HepG2 (cell line): ENCODE data around the gene CCDC183. TPM values are rescaled to one million over a fixed set of nuclear protein-coding genes. Genes with fewer than 3 reads are reported as not detected.
A peak's percentile ranks its signal among the peaks of the same experiment; 100 is the strongest.

Source experiments
- BHLHE40 ChIP-seq: IDR thresholded peaks from 2 replicates; pipeline ENCODE4 v1.6.1; 2011; ENCODE audit warnings: low read length, improper control_type of control experiment
- HOXA9 ChIP-seq: sonication (generic); formaldehyde crosslinking; IDR thresholded peaks from 2 replicates; pipeline ENCODE4 v1.8.1; 2022; ENCODE audit warnings: missing genetic modification reagents, mild to moderate bottlenecking, moderate library complexity, borderline replicate concordance
- NFRKB ChIP-seq: fragments of 450-650 bp; IDR thresholded peaks from 2 replicates; pipeline ENCODE4 v1.6.1; 2017
- NR2F2 ChIP-seq: IDR thresholded peaks from 2 replicates; pipeline ENCODE4 v1.6.1; 2012; ENCODE audit warnings: low read depth, inconsistent platforms, borderline replicate concordance
- TEAD3 ChIP-seq: optimal IDR thresholded peaks from 2 replicates; pipeline ENCODE3; 2016; ENCODE audit warnings: borderline replicate concordance
- TGIF2 ChIP-seq: IDR thresholded peaks from 2 replicates; pipeline ENCODE4 v1.6.1; 2016; ENCODE audit warnings: control low read depth, missing compliant biosample characterization
- ZBTB7B ChIP-seq: sonication (generic); formaldehyde crosslinking; IDR thresholded peaks from 2 replicates; pipeline ENCODE4 v1.4.0; 2020; ENCODE audit warnings: missing genetic modification reagents
- ZMYM2 ChIP-seq: sonication (generic); formaldehyde crosslinking; IDR thresholded peaks from 2 replicates; pipeline ENCODE4 v1.8.0; 2022; ENCODE audit warnings: mild to moderate bottlenecking, missing genetic modification reagents
- ZNF10 ChIP-seq: sonication (generic); formaldehyde crosslinking; IDR thresholded peaks from 2 replicates; pipeline ENCODE4 v1.4.0; 2020; ENCODE audit warnings: mild to moderate bottlenecking, low read depth, missing genetic modification reagents, borderline replicate concordance
- ZNF563 ChIP-seq: sonication (generic); formaldehyde crosslinking; IDR thresholded peaks from 2 replicates; pipeline ENCODE4 v1.8.0; 2022; ENCODE audit warnings: mild to moderate bottlenecking, moderate library complexity, missing genetic modification reagents
- polyA plus RNA-seq, 8 experiments: library from polyadenylated mRNA; depleted of rRNA in 3 of 8; stranded (reverse) in 7 of 8; unstranded in 1 of 8; fragments of >200 nt; fragmentation: Illumina TruSeq in 4 of 8; extraction: Trizol in 4 of 8; gene quantifications; 2 replicates each; pipeline versions ENCODE4 v1.2.1 to v1.2.3, GENCODE V29; 2011 to 2016; ENCODE audit warnings: low read depth in 4 of 8, missing spikeins in 1 of 8, mixed read lengths in 1 of 8; ENCODE audit not compliant: insufficient read depth in 1 of 8
- total RNA-seq, 5 experiments: library from RNA; depleted of rRNA; stranded (reverse); fragments of >200 nt; fragmentation: Illumina TruSeq; extraction: Trizol; gene quantifications; 2 replicates each; pipeline ENCODE4 v1.2.3, GENCODE V29; 2016; ENCODE audit warnings: low read depth in 1 of 5
- TF ChIP-seq, protein P1 (sequence below): sonication (generic); formaldehyde crosslinking; IDR thresholded peaks from 2 replicates; pipeline ENCODE4 v1.9.0; 2022; ENCODE audit warnings: missing genetic modification reagents, mild to moderate bottlenecking, borderline replicate concordance
- TF ChIP-seq, protein P2 (sequence below): sonication (generic); formaldehyde crosslinking; IDR thresholded peaks from 2 replicates; pipeline ENCODE4 v1.9.0; 2021; ENCODE audit warnings: missing genetic modification reagents, mild to moderate bottlenecking, borderline replicate concordance
- TF ChIP-seq, protein P3 (sequence below): sonication (generic); formaldehyde crosslinking; IDR thresholded peaks from 2 replicates; pipeline ENCODE4 v1.4.0; 2020; ENCODE audit warnings: missing genetic modification reagents
- TF ChIP-seq, protein P4 (sequence below): sonication (generic); formaldehyde crosslinking; IDR thresholded peaks from 2 replicates; pipeline ENCODE4 v1.4.0; 2020; ENCODE audit warnings: missing genetic modification reagents, borderline replicate concordance
- TF ChIP-seq, protein P5 (sequence below): IDR thresholded peaks from 2 replicates; pipeline ENCODE4 v1.6.1; 2016; ENCODE audit warnings: mild to moderate bottlenecking

CCDC183 gene
- total and polyA plus RNA-seq, 2 of the 13 experiments (the other 11 are each of a cell fraction or from before 2014, with no cell fraction given) = 5.0 to 66.4 TPM

DNA sequence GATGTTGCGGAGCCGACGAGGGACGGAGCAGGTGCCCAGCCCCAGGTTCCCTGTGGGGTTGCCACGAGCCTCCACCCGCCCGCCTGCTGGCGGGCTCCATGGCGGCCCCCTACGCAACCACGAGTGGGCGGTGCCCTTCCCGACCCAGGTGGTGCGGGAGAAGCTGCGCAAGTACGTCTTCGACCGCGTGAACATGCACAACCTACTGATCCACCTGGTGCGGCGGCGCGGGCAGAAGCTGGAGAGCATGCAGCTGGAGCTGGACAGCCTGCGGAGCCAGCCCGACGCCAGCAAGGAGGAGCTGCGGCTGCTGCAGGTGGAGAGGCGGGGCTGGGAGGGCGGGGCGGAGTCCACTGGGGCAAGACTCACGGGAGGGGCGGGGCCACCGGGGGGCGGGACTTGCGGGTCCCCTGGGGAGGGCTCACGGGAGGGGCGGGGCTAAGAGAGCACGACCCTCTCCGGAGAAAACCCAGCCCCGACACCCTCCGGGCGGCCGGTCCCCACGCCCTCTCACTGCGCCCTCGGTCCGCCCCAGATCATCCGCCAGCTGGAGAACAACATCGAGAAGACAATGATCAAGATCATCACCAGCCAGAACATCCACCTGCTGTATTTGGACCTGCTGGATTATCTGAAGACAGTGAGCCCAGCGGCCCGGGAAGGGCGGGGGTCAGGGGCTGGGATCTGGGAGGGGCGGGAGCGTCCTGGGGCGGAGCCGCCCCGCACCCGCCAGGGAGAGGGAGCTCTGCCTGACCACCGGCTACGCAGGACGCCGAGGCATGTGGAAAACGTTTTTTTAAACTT, 3.9 kb downstream of the CCDC183 start (continued):
- peak; percentile 15 for TF ChIP-seq TEAD3 (CRISPR knock-in tag)
- TF ChIP-seq, protein P1, sequence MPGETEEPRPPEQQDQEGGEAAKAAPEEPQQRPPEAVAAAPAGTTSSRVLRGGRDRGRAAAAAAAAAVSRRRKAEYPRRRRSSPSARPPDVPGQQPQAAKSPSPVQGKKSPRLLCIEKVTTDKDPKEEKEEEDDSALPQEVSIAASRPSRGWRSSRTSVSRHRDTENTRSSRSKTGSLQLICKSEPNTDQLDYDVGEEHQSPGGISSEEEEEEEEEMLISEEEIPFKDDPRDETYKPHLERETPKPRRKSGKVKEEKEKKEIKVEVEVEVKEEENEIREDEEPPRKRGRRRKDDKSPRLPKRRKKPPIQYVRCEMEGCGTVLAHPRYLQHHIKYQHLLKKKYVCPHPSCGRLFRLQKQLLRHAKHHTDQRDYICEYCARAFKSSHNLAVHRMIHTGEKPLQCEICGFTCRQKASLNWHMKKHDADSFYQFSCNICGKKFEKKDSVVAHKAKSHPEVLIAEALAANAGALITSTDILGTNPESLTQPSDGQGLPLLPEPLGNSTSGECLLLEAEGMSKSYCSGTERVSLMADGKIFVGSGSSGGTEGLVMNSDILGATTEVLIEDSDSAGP = no peak
- no peak for TF ChIP-seq BHLHE40
- no peak for TF ChIP-seq TGIF2
- TF ChIP-seq, protein P2, sequence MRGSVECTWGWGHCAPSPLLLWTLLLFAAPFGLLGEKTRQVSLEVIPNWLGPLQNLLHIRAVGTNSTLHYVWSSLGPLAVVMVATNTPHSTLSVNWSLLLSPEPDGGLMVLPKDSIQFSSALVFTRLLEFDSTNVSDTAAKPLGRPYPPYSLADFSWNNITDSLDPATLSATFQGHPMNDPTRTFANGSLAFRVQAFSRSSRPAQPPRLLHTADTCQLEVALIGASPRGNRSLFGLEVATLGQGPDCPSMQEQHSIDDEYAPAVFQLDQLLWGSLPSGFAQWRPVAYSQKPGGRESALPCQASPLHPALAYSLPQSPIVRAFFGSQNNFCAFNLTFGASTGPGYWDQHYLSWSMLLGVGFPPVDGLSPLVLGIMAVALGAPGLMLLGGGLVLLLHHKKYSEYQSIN (CRISPR knock-in tag) = no peak
- no peak for TF ChIP-seq NFRKB
- TF ChIP-seq, protein P3, sequence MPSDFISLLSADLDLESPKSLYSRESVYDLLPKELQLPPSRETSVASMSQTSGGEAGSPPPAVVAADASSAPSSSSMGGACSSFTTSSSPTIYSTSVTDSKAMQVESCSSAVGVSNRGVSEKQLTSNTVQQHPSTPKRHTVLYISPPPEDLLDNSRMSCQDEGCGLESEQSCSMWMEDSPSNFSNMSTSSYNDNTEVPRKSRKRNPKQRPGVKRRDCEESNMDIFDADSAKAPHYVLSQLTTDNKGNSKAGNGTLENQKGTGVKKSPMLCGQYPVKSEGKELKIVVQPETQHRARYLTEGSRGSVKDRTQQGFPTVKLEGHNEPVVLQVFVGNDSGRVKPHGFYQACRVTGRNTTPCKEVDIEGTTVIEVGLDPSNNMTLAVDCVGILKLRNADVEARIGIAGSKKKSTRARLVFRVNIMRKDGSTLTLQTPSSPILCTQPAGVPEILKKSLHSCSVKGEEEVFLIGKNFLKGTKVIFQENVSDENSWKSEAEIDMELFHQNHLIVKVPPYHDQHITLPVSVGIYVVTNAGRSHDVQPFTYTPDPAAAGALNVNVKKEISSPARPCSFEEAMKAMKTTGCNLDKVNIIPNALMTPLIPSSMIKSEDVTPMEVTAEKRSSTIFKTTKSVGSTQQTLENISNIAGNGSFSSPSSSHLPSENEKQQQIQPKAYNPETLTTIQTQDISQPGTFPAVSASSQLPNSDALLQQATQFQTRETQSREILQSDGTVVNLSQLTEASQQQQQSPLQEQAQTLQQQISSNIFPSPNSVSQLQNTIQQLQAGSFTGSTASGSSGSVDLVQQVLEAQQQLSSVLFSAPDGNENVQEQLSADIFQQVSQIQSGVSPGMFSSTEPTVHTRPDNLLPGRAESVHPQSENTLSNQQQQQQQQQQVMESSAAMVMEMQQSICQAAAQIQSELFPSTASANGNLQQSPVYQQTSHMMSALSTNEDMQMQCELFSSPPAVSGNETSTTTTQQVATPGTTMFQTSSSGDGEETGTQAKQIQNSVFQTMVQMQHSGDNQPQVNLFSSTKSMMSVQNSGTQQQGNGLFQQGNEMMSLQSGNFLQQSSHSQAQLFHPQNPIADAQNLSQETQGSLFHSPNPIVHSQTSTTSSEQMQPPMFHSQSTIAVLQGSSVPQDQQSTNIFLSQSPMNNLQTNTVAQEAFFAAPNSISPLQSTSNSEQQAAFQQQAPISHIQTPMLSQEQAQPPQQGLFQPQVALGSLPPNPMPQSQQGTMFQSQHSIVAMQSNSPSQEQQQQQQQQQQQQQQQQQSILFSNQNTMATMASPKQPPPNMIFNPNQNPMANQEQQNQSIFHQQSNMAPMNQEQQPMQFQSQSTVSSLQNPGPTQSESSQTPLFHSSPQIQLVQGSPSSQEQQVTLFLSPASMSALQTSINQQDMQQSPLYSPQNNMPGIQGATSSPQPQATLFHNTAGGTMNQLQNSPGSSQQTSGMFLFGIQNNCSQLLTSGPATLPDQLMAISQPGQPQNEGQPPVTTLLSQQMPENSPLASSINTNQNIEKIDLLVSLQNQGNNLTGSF (CRISPR knock-in tag) = no peak; the same call in 1 of the 2 replicates
- TF ChIP-seq ZMYM2 (CRISPR knock-in tag) = no peak
- TF ChIP-seq ZNF563 = peak; percentile 85; the same call in 1 of the 2 replicates
- TF ChIP-seq, protein P4, sequence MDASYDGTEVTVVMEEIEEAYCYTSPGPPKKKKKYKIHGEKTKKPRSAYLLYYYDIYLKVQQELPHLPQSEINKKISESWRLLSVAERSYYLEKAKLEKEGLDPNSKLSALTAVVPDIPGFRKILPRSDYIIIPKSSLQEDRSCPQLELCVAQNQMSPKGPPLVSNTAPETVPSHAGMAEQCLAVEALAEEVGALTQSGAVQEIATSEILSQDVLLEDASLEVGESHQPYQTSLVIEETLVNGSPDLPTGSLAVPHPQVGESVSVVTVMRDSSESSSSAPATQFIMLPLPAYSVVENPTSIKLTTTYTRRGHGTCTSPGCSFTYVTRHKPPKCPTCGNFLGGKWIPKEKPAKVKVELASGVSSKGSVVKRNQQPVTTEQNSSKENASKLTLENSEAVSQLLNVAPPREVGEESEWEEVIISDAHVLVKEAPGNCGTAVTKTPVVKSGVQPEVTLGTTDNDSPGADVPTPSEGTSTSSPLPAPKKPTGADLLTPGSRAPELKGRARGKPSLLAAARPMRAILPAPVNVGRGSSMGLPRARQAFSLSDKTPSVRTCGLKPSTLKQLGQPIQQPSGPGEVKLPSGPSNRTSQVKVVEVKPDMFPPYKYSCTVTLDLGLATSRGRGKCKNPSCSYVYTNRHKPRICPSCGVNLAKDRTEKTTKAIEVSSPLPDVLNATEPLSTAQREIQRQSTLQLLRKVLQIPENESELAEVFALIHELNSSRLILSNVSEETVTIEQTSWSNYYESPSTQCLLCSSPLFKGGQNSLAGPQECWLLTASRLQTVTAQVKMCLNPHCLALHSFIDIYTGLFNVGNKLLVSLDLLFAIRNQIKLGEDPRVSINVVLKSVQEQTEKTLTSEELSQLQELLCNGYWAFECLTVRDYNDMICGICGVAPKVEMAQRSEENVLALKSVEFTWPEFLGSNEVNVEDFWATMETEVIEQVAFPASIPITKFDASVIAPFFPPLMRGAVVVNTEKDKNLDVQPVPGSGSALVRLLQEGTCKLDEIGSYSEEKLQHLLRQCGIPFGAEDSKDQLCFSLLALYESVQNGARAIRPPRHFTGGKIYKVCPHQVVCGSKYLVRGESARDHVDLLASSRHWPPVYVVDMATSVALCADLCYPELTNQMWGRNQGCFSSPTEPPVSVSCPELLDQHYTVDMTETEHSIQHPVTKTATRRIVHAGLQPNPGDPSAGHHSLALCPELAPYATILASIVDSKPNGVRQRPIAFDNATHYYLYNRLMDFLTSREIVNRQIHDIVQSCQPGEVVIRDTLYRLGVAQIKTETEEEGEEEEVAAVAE = no peak
- TF ChIP-seq HOXA9 = no peak; the same call in 1 of the 2 replicates
- TF ChIP-seq, protein P5, sequence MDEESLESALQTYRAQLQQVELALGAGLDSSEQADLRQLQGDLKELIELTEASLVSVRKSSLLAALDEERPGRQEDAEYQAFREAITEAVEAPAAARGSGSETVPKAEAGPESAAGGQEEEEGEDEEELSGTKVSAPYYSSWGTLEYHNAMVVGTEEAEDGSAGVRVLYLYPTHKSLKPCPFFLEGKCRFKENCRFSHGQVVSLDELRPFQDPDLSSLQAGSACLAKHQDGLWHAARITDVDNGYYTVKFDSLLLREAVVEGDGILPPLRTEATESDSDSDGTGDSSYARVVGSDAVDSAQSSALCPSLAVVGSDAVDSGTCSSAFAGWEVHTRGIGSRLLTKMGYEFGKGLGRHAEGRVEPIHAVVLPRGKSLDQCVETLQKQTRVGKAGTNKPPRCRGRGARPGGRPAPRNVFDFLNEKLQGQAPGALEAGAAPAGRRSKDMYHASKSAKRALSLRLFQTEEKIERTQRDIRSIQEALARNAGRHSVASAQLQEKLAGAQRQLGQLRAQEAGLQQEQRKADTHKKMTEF = no peak
- no peak for TF ChIP-seq ZBTB7B (CRISPR knock-in tag)
- no peak for TF ChIP-seq ZNF10 (CRISPR knock-in tag)
- no peak for TF ChIP-seq NR2F2
